GM10248 (cell line): ENCODE data around the gene SLC66A1.

Experiments used
- CTCF ChIA-PET: fragments of 300-600 bp; sonication (Branson Sonifier 250); formaldehyde crosslinking; extraction: SDS; loops from one replicate; lab custom pipeline; 2021; ENCODE audit warnings: antibody characterized with exemption; lab: Yijun Ruan, JAX
- POLR2A ChIA-PET: fragments of 350-650 bp; sonication (Branson Sonifier 250); formaldehyde crosslinking; extraction: SDS; loops from one replicate; lab custom pipeline; 2020; ENCODE audit warnings: antibody characterized with exemption; lab: Yijun Ruan, JAX
- DNase-seq: peaks from one replicate; pipeline ENCODE4 v3.0.0; 2012; ENCODE audit errors: extremely low spot score
- TF ChIP-seq, protein P1 (sequence below): IDR thresholded peaks from 2 replicates; pipeline ENCODE4 v1.5.1; 2012; ENCODE audit warnings: mild to moderate bottlenecking, low read depth; ENCODE audit errors: extremely low read depth, missing control alignments, control extremely low read depth

The SLC66A1 gene

DNA sequence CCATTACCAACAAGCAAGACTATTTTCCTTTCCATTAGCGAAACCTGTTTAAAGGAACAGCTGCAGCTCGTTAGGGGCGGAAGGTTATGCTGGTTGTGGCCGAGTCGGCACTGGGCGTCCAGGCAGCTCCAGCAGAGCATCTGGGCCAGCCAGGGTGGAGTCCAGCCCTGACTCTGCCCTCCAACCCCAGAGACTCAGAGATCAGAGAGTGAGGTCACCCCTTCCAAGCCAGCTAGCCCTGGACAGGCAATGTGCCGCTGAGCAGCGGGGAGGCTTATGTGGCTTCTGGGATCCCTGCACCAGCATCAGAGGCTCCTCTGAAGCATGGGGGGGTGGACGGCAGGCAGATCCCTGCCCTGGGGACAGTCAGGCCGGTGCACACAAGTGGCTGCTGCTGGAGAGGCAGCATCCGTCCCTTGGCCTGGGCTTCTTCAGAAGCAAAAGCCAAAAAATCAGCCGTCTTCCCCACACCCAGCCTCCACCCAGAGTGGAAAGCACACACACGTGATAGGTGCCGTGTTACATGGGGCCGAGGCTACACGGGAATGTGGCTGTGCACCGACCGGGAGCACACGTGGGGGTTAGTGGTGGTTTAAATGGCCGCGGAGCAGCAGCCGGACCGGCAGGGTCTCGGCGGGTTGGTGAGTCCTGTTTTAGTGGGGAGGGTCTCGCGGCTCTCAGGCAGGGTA lies 30.1 kb downstream of the SLC66A1 start:
- no peak for DNase-seq
- ChIA-PET POLR2A (no interaction called here), CTCF (interaction anchor here (0.8 to 4.8 kb wide), 20 partner anchors 9 to 310 kb away, joined by 3 to 24 read pairs (median 5); partner anchors contain the start of genes AKR7A2 and SLC66A1)
- TF ChIP-seq, protein P1, sequence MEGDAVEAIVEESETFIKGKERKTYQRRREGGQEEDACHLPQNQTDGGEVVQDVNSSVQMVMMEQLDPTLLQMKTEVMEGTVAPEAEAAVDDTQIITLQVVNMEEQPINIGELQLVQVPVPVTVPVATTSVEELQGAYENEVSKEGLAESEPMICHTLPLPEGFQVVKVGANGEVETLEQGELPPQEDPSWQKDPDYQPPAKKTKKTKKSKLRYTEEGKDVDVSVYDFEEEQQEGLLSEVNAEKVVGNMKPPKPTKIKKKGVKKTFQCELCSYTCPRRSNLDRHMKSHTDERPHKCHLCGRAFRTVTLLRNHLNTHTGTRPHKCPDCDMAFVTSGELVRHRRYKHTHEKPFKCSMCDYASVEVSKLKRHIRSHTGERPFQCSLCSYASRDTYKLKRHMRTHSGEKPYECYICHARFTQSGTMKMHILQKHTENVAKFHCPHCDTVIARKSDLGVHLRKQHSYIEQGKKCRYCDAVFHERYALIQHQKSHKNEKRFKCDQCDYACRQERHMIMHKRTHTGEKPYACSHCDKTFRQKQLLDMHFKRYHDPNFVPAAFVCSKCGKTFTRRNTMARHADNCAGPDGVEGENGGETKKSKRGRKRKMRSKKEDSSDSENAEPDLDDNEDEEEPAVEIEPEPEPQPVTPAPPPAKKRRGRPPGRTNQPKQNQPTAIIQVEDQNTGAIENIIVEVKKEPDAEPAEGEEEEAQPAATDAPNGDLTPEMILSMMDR: no peak

DNA sequence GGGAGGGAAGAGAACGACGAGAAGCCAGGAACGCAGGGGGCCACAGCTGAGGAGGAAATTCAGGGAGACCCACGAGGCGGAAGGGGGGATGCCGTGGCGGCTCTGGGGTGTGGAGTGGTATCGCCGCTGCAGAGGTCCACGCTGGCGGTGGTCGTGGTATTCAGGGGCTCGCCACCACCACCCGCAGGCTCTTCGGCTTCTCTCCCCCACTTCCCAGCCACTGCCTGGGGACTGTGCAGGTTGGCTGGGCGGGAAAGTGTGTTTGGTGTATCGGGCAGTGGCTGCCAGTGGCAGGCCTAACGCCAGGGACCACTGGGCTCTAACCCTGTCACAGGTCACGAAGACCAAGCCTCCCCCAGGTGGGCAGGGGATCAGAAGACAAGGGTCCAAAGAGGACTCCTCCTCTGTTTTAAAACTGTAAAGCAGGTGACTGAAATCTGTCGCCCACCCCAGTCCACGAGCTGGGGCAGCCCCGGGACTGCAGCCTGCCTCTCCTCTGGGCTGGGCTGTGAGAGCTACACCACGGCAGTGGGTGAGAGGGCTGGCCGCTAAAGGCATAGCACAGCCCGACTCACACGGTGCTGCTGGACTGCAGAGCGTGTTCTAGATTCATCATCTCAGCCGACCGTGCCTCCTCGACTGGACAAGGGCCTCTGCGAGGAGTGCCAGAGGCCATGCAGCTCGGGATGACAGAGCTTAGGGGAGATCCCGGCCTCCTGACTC lies 30.9 kb downstream of the SLC66A1 start:
- ChIA-PET CTCF (interaction anchor here (1.2 to 4.8 kb wide), 13 partner anchors 11 to 309 kb away, joined by 3 to 24 read pairs (median 7); partner anchors contain the start of genes AKR7A2 and SLC66A1), POLR2A (no interaction called here)
- TF ChIP-seq, protein P1: no peak
- DNase-seq: no peak

DNA sequence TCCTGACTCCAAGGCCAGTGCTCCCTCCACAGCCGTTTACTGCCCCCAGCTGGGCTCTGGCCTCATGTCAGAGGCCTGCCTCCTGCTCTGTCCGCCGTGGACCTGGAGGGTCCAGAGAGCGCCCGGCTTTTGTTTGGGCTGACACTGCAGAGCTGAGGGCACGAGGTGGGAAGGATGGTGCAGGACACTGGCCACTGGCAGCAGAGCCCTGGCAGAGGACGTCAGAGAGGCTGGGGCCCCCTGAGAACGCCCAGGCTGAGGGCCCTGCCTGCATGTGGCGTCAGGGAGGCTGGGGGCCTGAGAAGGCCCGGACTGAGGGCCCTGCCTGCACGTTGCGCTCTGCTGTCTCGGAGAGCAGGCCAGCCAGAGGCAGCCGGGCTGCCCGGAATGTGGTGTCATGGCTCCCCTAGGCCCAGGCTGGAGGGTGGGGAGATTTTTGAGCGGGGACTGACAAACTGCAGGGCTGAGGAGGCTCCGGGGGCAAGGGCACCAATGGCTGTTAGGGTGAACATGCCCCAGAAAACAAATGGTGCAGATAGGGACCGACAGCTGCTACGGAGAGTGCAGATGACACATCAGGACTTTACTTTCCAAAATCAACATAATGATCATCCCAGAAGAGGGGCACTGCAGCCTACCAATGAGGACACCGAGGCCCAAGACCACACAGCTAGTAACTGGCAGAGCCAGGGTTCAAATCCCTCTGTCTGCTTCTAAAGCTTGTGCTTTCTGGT lies 31.7 kb downstream of the SLC66A1 start:
- ChIA-PET CTCF (interaction anchor here (0.9 to 4.8 kb wide), 10 partner anchors 10 to 309 kb away, joined by 3 to 24 read pairs (median 4); partner anchors contain the start of genes AKR7A2 and SLC66A1), POLR2A (no interaction called here)
- TF ChIP-seq, protein P1: no peak
- no peak for DNase-seq

DNA sequence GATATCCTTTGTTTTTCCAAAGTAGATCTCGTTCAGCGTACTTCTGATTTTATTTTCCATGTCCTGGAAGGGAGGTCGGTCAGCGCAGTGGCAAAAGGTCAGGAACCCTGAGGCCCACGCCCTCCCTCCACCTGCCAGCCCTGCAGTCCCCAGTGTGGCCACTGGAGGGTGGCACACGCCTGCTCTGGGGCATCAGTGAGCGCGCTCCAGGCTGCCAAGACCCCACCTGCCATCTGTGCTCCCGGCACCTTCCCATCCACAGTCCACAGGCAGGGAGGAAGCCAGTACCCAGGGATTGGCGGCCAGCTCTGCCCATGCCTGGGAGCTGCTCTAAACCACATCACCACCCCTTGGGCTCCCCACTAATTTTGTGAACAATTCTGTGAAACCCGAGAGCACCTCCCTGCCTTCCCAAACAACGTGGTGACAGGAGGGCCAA lies 32.3 kb downstream of the SLC66A1 start:
- ChIA-PET POLR2A (no interaction called here), CTCF (interaction anchor here (0.9 to 4.8 kb wide), 14 partner anchors 9 to 315 kb away, joined by 3 to 24 read pairs (median 3); no protein-coding TSS in a partner anchor)
- TF ChIP-seq, protein P1: peak; percentile 81
- DNase-seq: peak; percentile 67

DNA sequence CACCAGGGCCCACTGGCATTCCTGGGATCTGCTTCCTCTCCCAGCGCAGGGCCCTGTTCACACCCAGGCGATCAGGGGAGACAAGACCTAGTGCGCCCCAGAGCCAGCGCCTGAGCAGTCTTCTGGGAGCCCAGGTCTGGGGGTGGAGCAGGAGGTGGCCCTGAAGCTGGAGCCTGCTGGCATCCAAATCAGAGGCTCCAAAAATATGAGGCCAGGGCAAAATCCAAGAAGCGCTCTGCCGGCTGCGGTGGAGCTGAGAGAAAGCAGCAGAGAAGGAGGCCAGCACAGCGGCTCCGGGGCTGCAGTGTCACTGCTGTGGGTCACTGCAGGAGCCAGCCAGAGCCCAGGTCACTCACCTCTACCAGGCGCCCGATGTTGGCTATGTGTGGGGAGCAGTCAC lies 32.7 kb downstream of the SLC66A1 start:
- CTCF ChIA-PET: interaction anchor here (0.9 to 4.8 kb wide), 10 partner anchors 10 to 317 kb away, joined by 3 to 24 read pairs (median 3); no protein-coding TSS in a partner anchor
- no peak for DNase-seq
- TF ChIP-seq, protein P1: no peak
- POLR2A ChIA-PET: no interaction called here

DNA sequence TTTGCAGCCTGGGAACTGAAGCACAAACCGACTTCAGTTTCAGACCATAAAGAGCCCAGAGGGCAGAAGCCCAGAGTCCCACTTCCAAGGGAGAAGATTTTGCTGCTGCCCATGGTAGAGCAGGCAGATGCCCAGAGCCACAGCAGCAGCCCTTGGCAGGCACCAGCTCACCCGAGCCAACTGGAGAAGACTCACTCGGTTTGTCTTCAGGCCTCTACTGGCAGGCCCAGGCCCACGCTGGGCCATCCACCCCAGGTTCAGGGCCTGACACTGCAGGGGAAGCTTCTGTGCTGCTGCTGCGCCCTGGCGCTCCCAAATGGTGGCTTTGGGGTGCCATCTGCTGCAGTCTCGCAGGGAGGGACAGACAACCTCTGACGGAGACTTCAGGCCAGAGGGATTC lies 33.3 kb downstream of the SLC66A1 start:
- POLR2A ChIA-PET: no interaction called here
- CTCF ChIA-PET: interaction anchor here (0.9 to 4.8 kb wide), 9 partner anchors 9 to 317 kb away, joined by 3 to 24 read pairs (median 3); no protein-coding TSS in a partner anchor
- TF ChIP-seq, protein P1: no peak
- no peak for DNase-seq
